PC-3 (cell line): Measurements from ENCODE around the gene CKMT1A. TPM values are rescaled to one million over a fixed set of nuclear protein-coding genes. Genes with fewer than 3 reads are reported as not detected.
"Not testable (repeated sequence)": the region's sequence is repeated elsewhere in the genome, so short reads cannot be mapped to it uniquely, and the experiment has no call there.

Experiments
- ATAC-seq: fragments of 200-7000 bp; cut with Tn5 transposase; 2 replicates; pipeline ENCODE4 v1.9.1; 2020; ENCODE audit warnings: mild to moderate bottlenecking, moderate library complexity
- BruUV-seq: library from RNA; stranded (reverse); fragments of 400-500 nt; replicated peaks from 2 replicates; lab custom pipeline; 2021; lab: Mats Ljungman, UMichigan
- CTCF ChIA-PET: fragments of 300-600 bp; sonication (Branson Sonifier 250); formaldehyde crosslinking; loops from one replicate; lab custom pipeline; 2022; ENCODE audit warnings: antibody characterized with exemption; lab: Charles Lee
- POLR2A ChIA-PET: fragments of 300-600 bp; sonication (Branson Sonifier 250); formaldehyde crosslinking; loops from one replicate; lab custom pipeline; 2022; ENCODE audit warnings: antibody characterized with exemption; ENCODE audit not compliant: unreplicated experiment; lab: Charles Lee
- DNase-seq: peaks from one replicate; pipeline ENCODE4 v3.0.0-alpha.2; 2015
- H2AFZ ChIP-seq: fragments of 300-600 bp; sonication (generic); 2 replicates; pipeline ENCODE4 v1.6.0; 2016; ENCODE audit warnings: antibody characterized with exemption, low read length
- H3F3A ChIP-seq: fragments of 300-600 bp; sonication (generic); one replicate; pipeline ENCODE4 v1.6.0; 2017; ENCODE audit warnings: antibody characterized with exemption, low read length, control low read depth, mild to moderate bottlenecking; ENCODE audit not compliant: unreplicated experiment
- H3K27ac ChIP-seq: fragments of 300-600 bp; sonication (generic); 2 replicates; pipeline ENCODE4 v1.5.1; 2016; ENCODE audit warnings: mild to moderate bottlenecking, low read length
- H3K27me3 ChIP-seq: fragments of 300-600 bp; sonication (generic); 2 replicates; pipeline ENCODE4 v1.6.1; 2016; ENCODE audit warnings: low read length, mixed read lengths
- H3K36me3 ChIP-seq: fragments of 300-600 bp; sonication (generic); 2 replicates; pipeline ENCODE4 v1.6.1; 2016; ENCODE audit warnings: low read depth, mixed run types, low read length, mixed read lengths
- H3K4me1 ChIP-seq: fragments of 300-600 bp; sonication (generic); 2 replicates; pipeline ENCODE4 v1.5.1; 2016; ENCODE audit warnings: low read length; ENCODE audit not compliant: insufficient read depth
- H3K4me2 ChIP-seq: fragments of 300-600 bp; sonication (generic); 2 replicates; pipeline ENCODE4 v1.6.0; 2016; ENCODE audit warnings: low read length
- H3K4me3 ChIP-seq: fragments of 300-600 bp; sonication (generic); 2 replicates; pipeline ENCODE4 v1.5.1; 2016; ENCODE audit warnings: mild to moderate bottlenecking, low read length, mixed read lengths
- H3K79me2 ChIP-seq: fragments of 300-600 bp; sonication (generic); 2 replicates; pipeline ENCODE4 v1.6.1; 2017; ENCODE audit warnings: low read length, mixed read lengths
- H3K9ac ChIP-seq: fragments of 300-600 bp; sonication (generic); 2 replicates; pipeline ENCODE4 v1.6.0; 2016; ENCODE audit warnings: mild to moderate bottlenecking, low read length
- H3K9me2 ChIP-seq: fragments of 300-600 bp; sonication (generic); replicated peaks from 2 replicates; pipeline ENCODE4 v1.6.1; 2016; ENCODE audit warnings: mixed run types, low read length, mixed read lengths
- H3K9me3 ChIP-seq: fragments of 300-600 bp; sonication (generic); 2 replicates; pipeline ENCODE4 v1.6.1; 2016; ENCODE audit warnings: low read length, mixed read lengths
- H4K20me1 ChIP-seq: fragments of 300-600 bp; sonication (generic); 2 replicates; pipeline ENCODE4 v1.6.1; 2016; ENCODE audit warnings: low read length, mixed read lengths
- CTCF ChIP-seq: fragments of 300-600 bp; sonication (generic); conservative IDR thresholded peaks from 2 replicates; pipeline ENCODE4 v1.5.1; 2017; ENCODE audit warnings: antibody characterized with exemption, low read depth, mild to moderate bottlenecking, low read length
- EZH2 ChIP-seq: fragments of 300-600 bp; sonication (generic); IDR thresholded peaks from one replicate; pipeline ENCODE4 v1.6.1; 2017; ENCODE audit warnings: antibody characterized with exemption, mild to moderate bottlenecking, low read length; ENCODE audit not compliant: unreplicated experiment
- EZH2phosphoT487 ChIP-seq: fragments of 300-600 bp; sonication (generic); IDR thresholded peaks from 2 replicates; pipeline ENCODE4 v1.6.1; 2018; ENCODE audit warnings: mild to moderate bottlenecking, antibody characterized with exemption, low read length, borderline replicate concordance
- intact Hi-C: fragments of 100-400 bp; cut with micrococcal nuclease; formaldehyde crosslinking; loops from 2 replicates; pipeline ENCODE4 v1.9.0; 2023
- total RNA-seq: library from RNA; depleted of rRNA; stranded (reverse); fragments of >200 nt; gene quantifications from 2 replicates; pipeline ENCODE4 v1.2.3, GENCODE V29; 2014

CKMT1A gene
- total RNA-seq, 1 experiment from 2014 or later, result 1.7 TPM

- intact Hi-C loops, result no loop called here
- POLR2A ChIA-PET, result no interaction called here
Measured at GRCh38 chr15:43702174-43702573, 8.5 kb downstream of the CKMT1A start.

GRCh38 chr15:43702701-43703424 is 9.2 kb downstream of the CKMT1A start:
- Histone ChIP-seq H3K27me3 (peaks cover 10% of the 10 kb centered on the region), H3K4me2 (no peak overlapping the region), H2AFZ (no peak overlapping the region), H4K20me1 (no peaks in the 10 kb centered on the region), H3K79me2 (no peaks in the 10 kb centered on the region), H3K36me3 (no peaks in the 10 kb centered on the region), H3K27ac (no peak overlapping the region), H3K9me3 (no peaks in the 10 kb centered on the region), H3K9ac (no peak overlapping the region), H3F3A (no peaks in the 10 kb centered on the region), H3K9me2 (no peaks in the 10 kb centered on the region), H3K4me1 (no peaks in the 10 kb centered on the region), H3K4me3 (no peak overlapping the region)
- no peak for DNase-seq
- intact Hi-C loops, result no loop called here
- ATAC-seq, result no peak
- BruUV-seq, result no TSS peak
- CTCF ChIA-PET, result no interaction called here
- POLR2A ChIA-PET, result no interaction called here
- TF ChIP-seq CTCF, result no peak
- TF ChIP-seq EZH2phosphoT487, result no peak
- no peak for TF ChIP-seq EZH2

More at GRCh38 chr15:43702174-43702573, 8.5 kb downstream of the CKMT1A start:
- Histone ChIP-seq H3K27me3 (peaks cover 10% of the 10 kb centered on the region), H3K9me2 (no peaks in the 10 kb centered on the region), H2AFZ (no peak overlapping the region), H3K36me3 (no peaks in the 10 kb centered on the region), H3F3A (no peaks in the 10 kb centered on the region), H4K20me1 (no peaks in the 10 kb centered on the region), H3K9me3 (no peaks in the 10 kb centered on the region), H3K4me2 (no peak overlapping the region), H3K79me2 (no peaks in the 10 kb centered on the region), H3K4me1 (no peaks in the 10 kb centered on the region), H3K9ac (no peak overlapping the region), H3K4me3 (no peak overlapping the region), H3K27ac (no peak overlapping the region)
- CTCF ChIA-PET, result no interaction called here
- TF ChIP-seq EZH2phosphoT487, result no peak
- no peak for TF ChIP-seq EZH2
- no peak for TF ChIP-seq CTCF
- BruUV-seq, result no TSS peak
- no peak for ATAC-seq
- DNase-seq, result no peak

GRCh38 chr15:43710431-43711131 is 16.9 kb downstream of the CKMT1A start:
- POLR2A ChIA-PET, H4K20me1 ChIP-seq, H3K79me2 ChIP-seq, H3K4me3 ChIP-seq, H3K4me1 ChIP-seq, ATAC-seq, BruUV-seq, H3K9me2 ChIP-seq, intact Hi-C loops, CTCF ChIA-PET, H3K27me3 ChIP-seq, H2AFZ ChIP-seq, DNase-seq, H3K4me2 ChIP-seq, H3K36me3 ChIP-seq, H3F3A ChIP-seq, H3K9me3 ChIP-seq, H3K27ac ChIP-seq, H3K9ac ChIP-seq: not testable (repeated sequence)
